GM21526 (cell line): ENCODE results near the gene AVL9.
"Not testable (repeated sequence)": the region's sequence is repeated elsewhere in the genome, so short reads cannot be mapped to it uniquely, and the experiment has no call there.

Experiments used
- ATAC-seq: cut with Tn5 transposase; IDR thresholded peaks from one replicate; pipeline ENCODE4 v1.9.1; 2021; ENCODE audit warnings: moderate library complexity; ENCODE audit not compliant: unreplicated experiment, low FRiP score

The AVL9 gene

DNA sequence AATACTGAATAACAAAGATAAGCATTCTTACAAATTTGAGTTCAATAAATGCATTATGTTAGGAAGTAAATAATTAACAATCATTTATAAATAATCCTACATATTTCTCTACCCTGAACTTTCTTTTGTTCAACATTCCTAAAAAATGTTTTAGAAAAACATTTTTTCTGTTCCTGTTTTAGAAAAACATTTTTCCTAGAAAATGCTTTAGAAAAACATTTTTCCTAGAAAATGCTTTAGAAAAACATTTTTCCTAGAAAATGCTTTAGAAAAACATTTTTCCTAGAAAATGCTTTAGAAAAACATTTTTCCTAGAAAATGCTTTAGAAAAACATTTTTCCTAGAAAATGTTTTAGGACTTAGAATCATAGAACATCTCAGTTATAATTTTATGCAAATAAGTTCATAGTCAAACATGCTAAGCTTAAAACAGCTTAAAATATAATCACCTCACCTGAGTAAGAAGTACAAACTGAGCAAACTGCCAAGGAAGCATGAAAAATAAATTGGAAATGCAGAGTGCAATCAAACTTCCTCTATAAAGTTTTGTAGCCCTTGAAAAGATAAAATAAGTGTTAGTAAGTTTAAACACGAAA, 139.6 kb downstream of the AVL9 start:
- ATAC-seq, result not testable (repeated sequence)

DNA sequence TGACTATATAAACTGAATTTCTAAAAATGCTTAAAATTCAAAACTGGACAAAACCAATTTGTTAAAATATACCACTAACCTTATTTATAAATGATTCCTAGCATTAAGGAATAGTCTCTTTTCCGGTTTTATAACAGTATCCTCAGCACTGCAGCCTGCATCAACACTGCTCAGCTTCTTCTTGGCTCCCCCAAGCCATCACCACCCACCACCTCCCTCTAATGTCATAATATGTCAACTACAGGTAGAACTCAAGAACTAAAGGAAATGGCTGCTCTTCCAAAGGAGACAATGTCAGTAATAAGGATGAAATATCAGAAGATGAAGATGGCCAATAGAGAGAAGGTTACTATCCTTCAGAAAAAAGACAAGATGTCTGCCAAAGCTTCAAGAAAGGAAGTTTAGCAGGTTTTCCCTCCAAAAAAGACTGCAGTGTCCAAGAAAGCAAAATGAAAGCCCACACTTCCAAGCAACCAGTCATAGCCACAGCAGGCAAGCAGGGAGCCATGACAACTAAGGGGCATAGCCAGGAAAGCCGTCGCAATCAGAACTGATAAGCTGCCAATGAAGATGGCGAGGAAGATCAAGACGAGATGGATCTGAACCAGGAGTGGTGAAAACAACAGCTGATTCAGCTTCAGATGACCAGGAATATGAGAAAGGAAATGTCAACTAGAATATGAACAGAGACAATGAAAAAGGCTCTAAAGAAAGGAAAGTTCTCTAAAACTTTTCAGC, 141.6 kb downstream of the AVL9 start:
- not testable (repeated sequence) for ATAC-seq

DNA sequence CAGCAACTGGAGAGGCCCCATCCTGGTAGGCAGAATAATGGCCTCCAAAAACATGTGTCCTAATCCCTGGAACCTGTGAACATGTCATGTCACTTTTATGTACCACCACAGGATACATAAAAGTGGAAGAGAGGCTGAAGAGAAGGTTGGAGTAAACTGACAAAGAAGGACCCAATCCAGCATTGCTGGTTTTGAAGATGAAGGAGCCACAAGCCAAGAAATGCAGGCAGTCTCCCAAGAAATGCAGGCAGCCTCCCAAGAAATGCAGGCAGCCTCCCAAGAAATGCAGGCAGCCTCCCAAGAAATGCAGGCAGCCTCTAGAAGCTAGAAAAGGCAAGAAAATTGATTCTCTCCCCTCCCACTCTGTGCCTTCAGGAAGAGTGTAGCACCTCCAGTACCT, 142.3 kb downstream of the AVL9 start:
- ATAC-seq, result not testable (repeated sequence)
